ENCODE measurements around the gene CLEC16A.

DNA sequence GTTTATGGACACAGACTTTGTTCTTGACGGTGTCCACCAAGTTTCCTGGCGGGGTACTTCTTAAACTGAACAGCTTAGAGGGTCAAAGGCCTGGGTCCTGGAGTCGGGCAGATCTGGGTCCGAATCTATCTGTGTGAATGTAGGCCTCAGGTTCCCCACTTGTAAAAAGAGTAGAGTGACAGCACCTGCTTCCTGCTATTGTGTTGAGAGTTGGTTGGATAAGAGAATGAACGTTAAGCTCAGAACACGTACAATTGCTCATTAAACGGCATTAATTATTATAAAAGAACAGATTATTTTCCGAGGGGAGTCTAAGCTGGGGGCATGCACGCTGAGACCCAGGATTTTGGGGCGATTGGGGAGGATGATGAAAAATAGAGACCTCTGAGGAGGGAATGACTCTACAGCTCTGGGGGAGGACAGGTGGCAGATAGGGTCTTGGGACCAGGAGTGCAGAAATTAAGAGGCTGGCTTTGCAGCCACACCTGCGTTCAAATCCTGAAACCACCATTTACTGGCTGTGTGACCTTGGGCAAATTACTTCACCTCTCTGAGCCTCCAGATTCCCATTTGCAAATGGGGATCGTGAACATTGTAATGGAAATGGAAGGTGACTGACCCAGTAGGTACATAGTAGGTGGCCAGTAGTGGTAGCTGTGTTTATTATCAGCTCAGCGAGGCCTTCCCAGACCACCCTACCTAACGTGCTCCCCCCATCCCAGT, 862 bp downstream of the CLEC16A start:
- TF ChIP-seq, protein P1, sequence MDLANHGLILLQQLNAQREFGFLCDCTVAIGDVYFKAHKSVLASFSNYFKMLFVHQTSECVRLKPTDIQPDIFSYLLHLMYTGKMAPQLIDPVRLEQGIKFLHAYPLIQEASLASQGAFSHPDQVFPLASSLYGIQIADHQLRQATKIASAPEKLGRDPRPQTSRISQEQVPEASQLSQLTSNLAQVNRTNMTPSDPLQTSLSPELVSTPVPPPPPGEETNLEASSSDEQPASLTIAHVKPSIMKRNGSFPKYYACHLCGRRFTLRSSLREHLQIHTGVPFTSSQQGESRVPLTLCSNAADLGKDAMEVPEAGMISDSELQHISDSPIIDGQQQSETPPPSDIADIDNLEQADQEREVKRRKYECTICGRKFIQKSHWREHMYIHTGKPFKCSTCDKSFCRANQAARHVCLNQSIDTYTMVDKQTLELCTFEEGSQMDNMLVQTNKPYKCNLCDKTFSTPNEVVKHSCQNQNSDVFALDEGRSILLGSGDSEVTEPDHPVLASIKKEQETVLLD (IDR thresholded peaks at IDR 0.05): no peak
- TF ChIP-seq HMG20B (CRISPR knock-in tag; IDR thresholded peaks at IDR 0.05) (no peak), PCBP2 (IDR thresholded peaks at IDR 0.05; ENCODE audit: low read depth, low read length, poor library complexity, severe bottlenecking) (no peak), L3MBTL2 (IDR thresholded peaks at IDR 0.05) (no peak), ETS2 (tag; IDR thresholded peaks at IDR 0.05; ENCODE audit: borderline replicate concordance, poor library complexity, severe bottlenecking) (no peak), EZH2 (IDR thresholded peaks at IDR 0.05; ENCODE audit: borderline replicate concordance, low read depth, low read length) (no peak), FOS (IDR thresholded peaks at IDR 0.05; ENCODE audit: extremely low read depth, insufficient read length) (no peak)
- TF ChIP-seq, protein P2, sequence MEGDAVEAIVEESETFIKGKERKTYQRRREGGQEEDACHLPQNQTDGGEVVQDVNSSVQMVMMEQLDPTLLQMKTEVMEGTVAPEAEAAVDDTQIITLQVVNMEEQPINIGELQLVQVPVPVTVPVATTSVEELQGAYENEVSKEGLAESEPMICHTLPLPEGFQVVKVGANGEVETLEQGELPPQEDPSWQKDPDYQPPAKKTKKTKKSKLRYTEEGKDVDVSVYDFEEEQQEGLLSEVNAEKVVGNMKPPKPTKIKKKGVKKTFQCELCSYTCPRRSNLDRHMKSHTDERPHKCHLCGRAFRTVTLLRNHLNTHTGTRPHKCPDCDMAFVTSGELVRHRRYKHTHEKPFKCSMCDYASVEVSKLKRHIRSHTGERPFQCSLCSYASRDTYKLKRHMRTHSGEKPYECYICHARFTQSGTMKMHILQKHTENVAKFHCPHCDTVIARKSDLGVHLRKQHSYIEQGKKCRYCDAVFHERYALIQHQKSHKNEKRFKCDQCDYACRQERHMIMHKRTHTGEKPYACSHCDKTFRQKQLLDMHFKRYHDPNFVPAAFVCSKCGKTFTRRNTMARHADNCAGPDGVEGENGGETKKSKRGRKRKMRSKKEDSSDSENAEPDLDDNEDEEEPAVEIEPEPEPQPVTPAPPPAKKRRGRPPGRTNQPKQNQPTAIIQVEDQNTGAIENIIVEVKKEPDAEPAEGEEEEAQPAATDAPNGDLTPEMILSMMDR (IDR thresholded peaks at IDR 0.05 in 2 of 3, conservative IDR thresholded peaks at IDR 0.05 in 1 of 3; ENCODE audit: insufficient read depth in 2 of 3, low read depth in 1 of 3, low read length in 3 of 3): no peak
- TF ChIP-seq, protein P3, sequence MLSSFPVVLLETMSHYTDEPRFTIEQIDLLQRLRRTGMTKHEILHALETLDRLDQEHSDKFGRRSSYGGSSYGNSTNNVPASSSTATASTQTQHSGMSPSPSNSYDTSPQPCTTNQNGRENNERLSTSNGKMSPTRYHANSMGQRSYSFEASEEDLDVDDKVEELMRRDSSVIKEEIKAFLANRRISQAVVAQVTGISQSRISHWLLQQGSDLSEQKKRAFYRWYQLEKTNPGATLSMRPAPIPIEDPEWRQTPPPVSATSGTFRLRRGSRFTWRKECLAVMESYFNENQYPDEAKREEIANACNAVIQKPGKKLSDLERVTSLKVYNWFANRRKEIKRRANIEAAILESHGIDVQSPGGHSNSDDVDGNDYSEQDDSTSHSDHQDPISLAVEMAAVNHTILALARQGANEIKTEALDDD (IDR thresholded peaks at IDR 0.05): no peak
- TF ChIP-seq, protein P4, sequence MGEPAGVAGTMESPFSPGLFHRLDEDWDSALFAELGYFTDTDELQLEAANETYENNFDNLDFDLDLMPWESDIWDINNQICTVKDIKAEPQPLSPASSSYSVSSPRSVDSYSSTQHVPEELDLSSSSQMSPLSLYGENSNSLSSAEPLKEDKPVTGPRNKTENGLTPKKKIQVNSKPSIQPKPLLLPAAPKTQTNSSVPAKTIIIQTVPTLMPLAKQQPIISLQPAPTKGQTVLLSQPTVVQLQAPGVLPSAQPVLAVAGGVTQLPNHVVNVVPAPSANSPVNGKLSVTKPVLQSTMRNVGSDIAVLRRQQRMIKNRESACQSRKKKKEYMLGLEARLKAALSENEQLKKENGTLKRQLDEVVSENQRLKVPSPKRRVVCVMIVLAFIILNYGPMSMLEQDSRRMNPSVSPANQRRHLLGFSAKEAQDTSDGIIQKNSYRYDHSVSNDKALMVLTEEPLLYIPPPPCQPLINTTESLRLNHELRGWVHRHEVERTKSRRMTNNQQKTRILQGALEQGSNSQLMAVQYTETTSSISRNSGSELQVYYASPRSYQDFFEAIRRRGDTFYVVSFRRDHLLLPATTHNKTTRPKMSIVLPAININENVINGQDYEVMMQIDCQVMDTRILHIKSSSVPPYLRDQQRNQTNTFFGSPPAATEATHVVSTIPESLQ (CRISPR knock-in tag; IDR thresholded peaks at IDR 0.05): no peak

Measured in K562 (cell line).